Sigmoid colon (tissue), 4 donors: ENCODE data around the gene RUFY4.

ENCODE experiments used
- EP300 ChIP-seq, 4 donors: sonication (generic); formaldehyde crosslinking; IDR thresholded peaks; one replicate each; pipeline ENCODE4 v1.6.1; 2017; ENCODE audit warnings: antibody characterized with exemption in 4 of 4
- POLR2A ChIP-seq, 2 donors: fragments of 450-650 bp; IDR thresholded peaks; one replicate each; pipeline ENCODE4 v1.6.1; 2016; ENCODE audit warnings: antibody characterized with exemption in 2 of 2, mild to moderate bottlenecking in 2 of 2, moderate library complexity in 2 of 2
- TF ChIP-seq, protein P1 (sequence below), 4 experiments: fragments of 450-650 bp in 3 of 4; fragments of 200-600 bp in 1 of 4; IDR thresholded peaks; one replicate each; pipeline ENCODE4 v1.5.1; 2016 to 2019; ENCODE audit warnings: antibody characterized with exemption in 4 of 4, mild to moderate bottlenecking in 3 of 4, moderate library complexity in 2 of 4

DNA sequence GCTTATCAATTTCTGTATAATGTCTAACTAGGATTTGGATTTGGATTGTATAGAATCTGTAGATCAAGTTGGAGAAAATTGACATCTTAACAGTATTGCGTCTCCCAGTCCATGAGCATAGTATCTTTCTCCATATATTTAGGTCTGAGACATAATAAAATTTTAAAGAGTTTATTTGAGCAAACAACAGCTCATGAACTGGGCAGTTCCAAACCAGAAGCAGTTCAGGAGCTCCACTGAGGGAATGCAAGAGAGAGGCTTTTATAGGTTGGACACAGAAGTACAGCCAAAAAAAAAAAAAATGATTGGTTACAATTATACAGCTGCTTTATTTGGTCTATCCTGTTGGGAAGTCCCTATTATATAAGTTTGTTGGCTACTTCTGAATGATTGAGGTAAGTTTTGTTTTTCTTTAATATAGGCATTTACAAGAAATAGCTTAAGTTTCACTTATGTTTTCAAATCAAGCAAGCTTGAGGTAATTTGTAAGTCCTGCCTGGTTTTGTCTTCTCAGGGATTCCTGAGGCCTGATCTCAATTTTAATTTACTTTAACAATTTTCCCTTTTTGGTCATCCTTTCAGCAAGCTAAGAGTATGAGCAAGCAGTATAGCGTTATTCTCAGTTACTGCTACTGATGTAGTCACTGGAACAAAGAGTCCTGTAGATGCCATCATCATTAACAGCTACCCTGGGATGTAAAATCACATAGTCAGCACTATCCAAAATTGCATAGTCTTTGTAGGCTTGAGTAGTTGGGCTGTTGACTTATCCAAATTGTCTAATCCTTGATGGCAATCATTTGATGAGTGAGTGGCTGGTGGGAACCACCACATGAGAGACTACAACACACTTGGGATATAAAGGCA, 27.5 kb upstream of the RUFY4 start:
- TF ChIP-seq, protein P1, sequence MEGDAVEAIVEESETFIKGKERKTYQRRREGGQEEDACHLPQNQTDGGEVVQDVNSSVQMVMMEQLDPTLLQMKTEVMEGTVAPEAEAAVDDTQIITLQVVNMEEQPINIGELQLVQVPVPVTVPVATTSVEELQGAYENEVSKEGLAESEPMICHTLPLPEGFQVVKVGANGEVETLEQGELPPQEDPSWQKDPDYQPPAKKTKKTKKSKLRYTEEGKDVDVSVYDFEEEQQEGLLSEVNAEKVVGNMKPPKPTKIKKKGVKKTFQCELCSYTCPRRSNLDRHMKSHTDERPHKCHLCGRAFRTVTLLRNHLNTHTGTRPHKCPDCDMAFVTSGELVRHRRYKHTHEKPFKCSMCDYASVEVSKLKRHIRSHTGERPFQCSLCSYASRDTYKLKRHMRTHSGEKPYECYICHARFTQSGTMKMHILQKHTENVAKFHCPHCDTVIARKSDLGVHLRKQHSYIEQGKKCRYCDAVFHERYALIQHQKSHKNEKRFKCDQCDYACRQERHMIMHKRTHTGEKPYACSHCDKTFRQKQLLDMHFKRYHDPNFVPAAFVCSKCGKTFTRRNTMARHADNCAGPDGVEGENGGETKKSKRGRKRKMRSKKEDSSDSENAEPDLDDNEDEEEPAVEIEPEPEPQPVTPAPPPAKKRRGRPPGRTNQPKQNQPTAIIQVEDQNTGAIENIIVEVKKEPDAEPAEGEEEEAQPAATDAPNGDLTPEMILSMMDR (IDR thresholded peaks at IDR 0.05) = no peak
- no peak for TF ChIP-seq POLR2A (IDR thresholded peaks at IDR 0.05)
- no peak for TF ChIP-seq EP300 (IDR thresholded peaks at IDR 0.05)
